ENCODE measurements around the gene SH3D21. TPM values are rescaled to one million over a fixed set of nuclear protein-coding genes. Genes with fewer than 3 reads are reported as not detected.
A peak's percentile ranks its signal among the peaks of the same experiment; 100 is the strongest.

The SH3D21 gene
- total RNA-seq, 4 donors from 2014 or later: 6.0 to 26.6 (median 16.0) TPM

GRCh38 chr1:36303244-36303643 lies 2.9 kb upstream of the SH3D21 start:
- no peak overlapping the region for H3K4me3 ChIP-seq
- DNase-seq (ENCODE audit: low spot score in 2 of 2): no peak
- TF ChIP-seq EP300 (IDR thresholded peaks at IDR 0.05) (no peak), POLR2AphosphoS5 (IDR thresholded peaks at IDR 0.05) (no peak), POLR2A (IDR thresholded peaks at IDR 0.05) (no peak)
- TF ChIP-seq, protein P1, sequence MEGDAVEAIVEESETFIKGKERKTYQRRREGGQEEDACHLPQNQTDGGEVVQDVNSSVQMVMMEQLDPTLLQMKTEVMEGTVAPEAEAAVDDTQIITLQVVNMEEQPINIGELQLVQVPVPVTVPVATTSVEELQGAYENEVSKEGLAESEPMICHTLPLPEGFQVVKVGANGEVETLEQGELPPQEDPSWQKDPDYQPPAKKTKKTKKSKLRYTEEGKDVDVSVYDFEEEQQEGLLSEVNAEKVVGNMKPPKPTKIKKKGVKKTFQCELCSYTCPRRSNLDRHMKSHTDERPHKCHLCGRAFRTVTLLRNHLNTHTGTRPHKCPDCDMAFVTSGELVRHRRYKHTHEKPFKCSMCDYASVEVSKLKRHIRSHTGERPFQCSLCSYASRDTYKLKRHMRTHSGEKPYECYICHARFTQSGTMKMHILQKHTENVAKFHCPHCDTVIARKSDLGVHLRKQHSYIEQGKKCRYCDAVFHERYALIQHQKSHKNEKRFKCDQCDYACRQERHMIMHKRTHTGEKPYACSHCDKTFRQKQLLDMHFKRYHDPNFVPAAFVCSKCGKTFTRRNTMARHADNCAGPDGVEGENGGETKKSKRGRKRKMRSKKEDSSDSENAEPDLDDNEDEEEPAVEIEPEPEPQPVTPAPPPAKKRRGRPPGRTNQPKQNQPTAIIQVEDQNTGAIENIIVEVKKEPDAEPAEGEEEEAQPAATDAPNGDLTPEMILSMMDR (IDR thresholded peaks at IDR 0.05): no peak
- 68% methylated on average over 5 of the region's 5 CpGs for WGBS
- H3K36me3 ChIP-seq: peaks cover 47% of the 10 kb centered on the region
- no peaks in the 10 kb centered on the region for H3K27me3 ChIP-seq
- no peaks in the 10 kb centered on the region for H3K9me3 ChIP-seq
- H3K27ac ChIP-seq: no peak overlapping the region
- H3K4me1 ChIP-seq: peaks cover 54% of the 10 kb centered on the region

DNA sequence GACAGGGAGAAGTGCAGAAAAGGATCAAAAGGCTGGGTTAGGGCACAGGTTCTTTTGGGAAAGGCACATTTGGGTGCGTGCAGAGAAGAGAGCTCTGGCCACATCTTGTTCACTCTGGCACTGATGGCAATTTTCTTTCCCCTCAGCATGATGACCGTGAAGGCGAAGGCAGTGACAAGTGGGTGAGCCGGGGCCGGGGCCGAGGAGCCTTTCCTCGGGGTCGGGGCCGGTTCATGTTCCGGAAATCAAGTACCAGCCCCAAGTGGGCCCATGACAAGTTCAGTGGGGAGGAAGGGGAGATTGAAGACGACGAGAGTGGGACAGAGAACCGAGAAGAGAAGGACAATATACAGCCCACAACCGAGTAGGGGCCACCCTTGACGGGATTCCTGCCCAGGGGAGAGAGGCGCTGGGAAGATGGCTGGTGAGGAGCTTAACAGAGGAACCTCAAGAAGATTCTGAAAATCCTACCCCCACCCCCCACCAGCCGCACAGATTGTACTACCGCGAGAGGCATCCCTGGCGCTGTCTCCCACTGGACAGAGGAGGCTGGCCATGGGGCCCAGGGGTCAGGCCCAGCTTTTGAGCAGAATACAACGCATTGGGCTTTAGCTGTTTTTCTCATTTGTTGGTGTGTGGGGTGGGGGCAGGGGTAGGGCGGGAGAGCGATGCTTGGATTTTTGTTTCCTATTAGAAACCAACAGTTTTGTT lies 2.4 kb upstream of the SH3D21 start:
- H3K4me1 ChIP-seq: peaks cover 51% of the 10 kb centered on the region
- no peaks in the 10 kb centered on the region for H3K27me3 ChIP-seq
- 91% methylated on average over 23 of the region's 23 CpGs for whole genome bisulfite sequencing
- H3K36me3 ChIP-seq: peaks cover 41% of the 10 kb centered on the region
- TF ChIP-seq POLR2AphosphoS5 (IDR thresholded peaks at IDR 0.05) (no peak), POLR2A (IDR thresholded peaks at IDR 0.05) (no peak), EP300 (IDR thresholded peaks at IDR 0.05) (no peak)
- TF ChIP-seq, protein P1 (IDR thresholded peaks at IDR 0.05): no peak
- H3K4me3 ChIP-seq: no peak overlapping the region
- DNase-seq (ENCODE audit: low spot score in 2 of 2): peak in 1 of 2 donors; percentile 64
- H3K27ac ChIP-seq: no peak overlapping the region
- no peaks in the 10 kb centered on the region for H3K9me3 ChIP-seq

- Histone ChIP-seq H3K27me3 (no peaks in the 10 kb centered on the region), H3K4me3 (no peak overlapping the region), H3K36me3 (peaks cover 39% of the 10 kb centered on the region), H3K27ac (no peak overlapping the region), H3K9me3 (no peaks in the 10 kb centered on the region), H3K4me1 (peaks cover 44% of the 10 kb centered on the region)
- peak in 1 of 2 donors; percentile 60 for DNase-seq (ENCODE audit: low spot score in 2 of 2)
- TF ChIP-seq POLR2AphosphoS5 (IDR thresholded peaks at IDR 0.05) (no peak), EP300 (IDR thresholded peaks at IDR 0.05) (no peak)
- TF ChIP-seq, protein P1 (IDR thresholded peaks at IDR 0.05): no peak
- 70% methylated on average over 7 of the region's 7 CpGs for WGBS
Observed at GRCh38 chr1:36304521-36304920, 1.6 kb upstream of the SH3D21 start.

- Histone ChIP-seq H3K27me3 (no peaks in the 10 kb centered on the region), H3K9me3 (no peaks in the 10 kb centered on the region), H3K27ac (peak overlapping the region; percentile 94), H3K36me3 (peaks cover 41% of the 10 kb centered on the region), H3K4me3 (no peak overlapping the region), H3K4me1 (peaks cover 37% of the 10 kb centered on the region)
- TF ChIP-seq EP300 (IDR thresholded peaks at IDR 0.05): no peak
- no peak for TF ChIP-seq POLR2A (IDR thresholded peaks at IDR 0.05)
- TF ChIP-seq, protein P1 (IDR thresholded peaks at IDR 0.05): no peak
- TF ChIP-seq POLR2AphosphoS5 (IDR thresholded peaks at IDR 0.05): no peak
- peak in 1 of 2 donors; percentile 52 for DNase-seq (ENCODE audit: low spot score in 2 of 2)
- WGBS: 68% methylated on average over 10 of the region's 10 CpGs
Observed at GRCh38 chr1:36304970-36305914, 926 bp upstream of the SH3D21 start.

DNA sequence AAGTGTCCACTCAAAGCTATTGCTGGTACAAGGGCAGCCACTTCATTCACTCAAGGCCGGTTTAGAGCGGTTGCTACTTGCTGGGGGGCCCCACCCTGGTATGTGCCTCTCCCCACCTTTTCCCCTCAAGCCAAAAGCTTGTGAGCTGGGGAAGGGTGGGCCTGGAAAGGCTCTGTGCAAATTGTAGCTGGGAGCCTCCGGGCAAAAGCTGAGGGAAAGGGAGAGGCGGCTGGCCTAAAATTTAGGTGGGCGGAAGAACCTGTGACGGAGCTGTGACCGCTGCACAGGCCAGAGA lies 306 bp upstream of the SH3D21 start:
- Histone ChIP-seq H3K27me3 (no peaks in the 10 kb centered on the region), H3K27ac (peak overlapping the region; percentile 94), H3K4me3 (peak overlapping the region; percentile 69), H3K9me3 (no peaks in the 10 kb centered on the region), H3K4me1 (peaks cover 31% of the 10 kb centered on the region), H3K36me3 (peaks cover 38% of the 10 kb centered on the region)
- no peak for TF ChIP-seq POLR2AphosphoS5 (IDR thresholded peaks at IDR 0.05)
- no peak for TF ChIP-seq EP300 (IDR thresholded peaks at IDR 0.05)
- TF ChIP-seq, protein P1 (IDR thresholded peaks at IDR 0.05): no peak
- no peak for TF ChIP-seq POLR2A (IDR thresholded peaks at IDR 0.05)
- 43% methylated on average over 7 of the region's 7 CpGs for WGBS
- no peak for DNase-seq (ENCODE audit: low spot score in 2 of 2)
